ENCODE data around the gene SPATA17. TPM values are rescaled to one million over a fixed set of nuclear protein-coding genes. Genes with fewer than 3 reads are reported as not detected.

SPATA17 gene
- total RNA-seq, 4 donors from 2014 or later: 0.42 to 0.69 (median 0.48) TPM

DNA sequence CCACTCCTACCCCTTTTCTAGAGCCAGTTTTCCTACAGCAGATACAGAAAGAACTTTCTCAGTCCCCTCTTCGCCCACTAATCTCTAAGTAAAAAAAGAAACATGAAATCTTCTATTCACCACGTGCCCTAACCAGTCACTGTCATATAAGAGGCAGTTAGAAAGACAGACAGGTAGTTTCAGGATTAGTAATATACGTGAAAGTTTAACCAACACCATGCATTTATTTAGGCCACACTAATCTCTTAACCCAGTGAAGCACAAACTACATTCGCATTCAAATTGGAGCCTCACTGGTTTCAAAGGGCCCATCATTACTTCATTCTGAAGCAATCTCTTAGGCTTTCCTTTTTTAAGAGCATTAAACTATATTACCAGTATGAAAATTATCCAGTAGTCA lies 10.3 kb upstream of the SPATA17 start:
- Histone ChIP-seq H3K27me3 (no peaks in the 10 kb centered on the region), H3K36me3 (peaks cover 3 to 19% (median 11%) of the 10 kb centered on the region in 4 donors), H3K4me1 (no peaks in the 10 kb centered on the region), H3K27ac (replicated peaks in 1 of 4) (no peak overlapping the region), H3K4me3 (no peak overlapping the region), H3K9me3 (no peaks in the 10 kb centered on the region)
- intact Hi-C loops (cut with DNase I): no loop called here
- WGBS: 94% methylated on average over 4 of the region's 4 CpGs
- DNase-seq (ENCODE audit: extremely low spot score): no peak
- TF ChIP-seq CTCF (IDR thresholded peaks at IDR 0.05): no peak
- TF ChIP-seq POLR2AphosphoS5 (IDR thresholded peaks at IDR 0.05): no peak
- no peak for TF ChIP-seq POLR2A (IDR thresholded peaks at IDR 0.05; ENCODE audit: low read depth)
- no peak for TF ChIP-seq EP300 (IDR thresholded peaks at IDR 0.05)

DNA sequence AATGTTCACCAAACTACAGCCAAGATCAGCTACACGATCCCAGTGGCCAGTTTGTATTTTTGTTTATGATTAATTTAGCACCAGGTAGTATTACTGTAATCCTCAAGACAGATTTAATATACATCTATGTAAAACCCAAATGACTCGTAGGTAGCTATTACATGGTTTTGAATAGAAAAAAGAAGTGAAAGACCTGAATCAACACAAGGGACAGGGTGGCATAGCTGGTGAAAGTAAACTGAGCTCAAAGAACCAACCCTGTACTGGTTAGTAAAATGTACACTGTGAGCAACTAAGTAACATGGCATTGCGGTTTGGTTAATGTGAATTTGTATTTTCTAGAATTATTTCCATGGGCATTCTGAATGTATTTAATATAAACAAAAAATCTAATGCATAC lies 9.1 kb upstream of the SPATA17 start:
- 88% methylated on average over 3 of the region's 3 CpGs for WGBS
- intact Hi-C loops (cut with DNase I): no loop called here
- H3K9me3 ChIP-seq: no peaks in the 10 kb centered on the region
- no peak for DNase-seq (ENCODE audit: extremely low spot score)
- TF ChIP-seq CTCF (IDR thresholded peaks at IDR 0.05) (no peak), POLR2AphosphoS5 (IDR thresholded peaks at IDR 0.05) (no peak), POLR2A (IDR thresholded peaks at IDR 0.05; ENCODE audit: low read depth) (no peak), EP300 (IDR thresholded peaks at IDR 0.05) (no peak)
- no peak overlapping the region for H3K4me3 ChIP-seq
- H3K36me3 ChIP-seq: peaks cover 3 to 19% (median 11%) of the 10 kb centered on the region in 4 donors
- H3K27me3 ChIP-seq: no peaks in the 10 kb centered on the region
- no peak overlapping the region for H3K27ac ChIP-seq (replicated peaks in 1 of 4)
- peaks cover 0 to 8% (median under 1%) of the 10 kb centered on the region in 4 donors for H3K4me1 ChIP-seq

- no peak for DNase-seq (ENCODE audit: extremely low spot score)
- H3K4me1 ChIP-seq: peaks cover 6 to 41% (median 32%) of the 10 kb centered on the region in 4 donors
- no peak overlapping the region for H3K27ac ChIP-seq (replicated peaks in 1 of 4)
- WGBS: 91% methylated on average over 2 of the region's 2 CpGs
- intact Hi-C loops (cut with DNase I): loop anchor here (5.0 kb wide), 1 partner anchor 594 kb away; no protein-coding TSS in a partner anchor
- H3K27me3 ChIP-seq: no peaks in the 10 kb centered on the region
- no peak overlapping the region for H3K4me3 ChIP-seq
- no peaks in the 10 kb centered on the region for H3K36me3 ChIP-seq
- H3K9me3 ChIP-seq: no peaks in the 10 kb centered on the region
- no peak for TF ChIP-seq POLR2AphosphoS5 (IDR thresholded peaks at IDR 0.05)
- TF ChIP-seq EP300 (IDR thresholded peaks at IDR 0.05): no peak
- TF ChIP-seq CTCF (IDR thresholded peaks at IDR 0.05): no peak
- TF ChIP-seq POLR2A (IDR thresholded peaks at IDR 0.05; ENCODE audit: low read depth): no peak
These were observed 4.8 kb upstream of the SPATA17 start for GRCh38 chr1:217626321-217626720.

GRCh38 chr1:217627431-217627830 lies 3.7 kb upstream of the SPATA17 start:
- no peaks in the 10 kb centered on the region for H3K9me3 ChIP-seq
- H3K4me1 ChIP-seq: peaks cover 10 to 48% (median 38%) of the 10 kb centered on the region in 4 donors
- no peaks in the 10 kb centered on the region for H3K27me3 ChIP-seq
- no peak for TF ChIP-seq POLR2AphosphoS5 (IDR thresholded peaks at IDR 0.05)
- no peak for TF ChIP-seq POLR2A (IDR thresholded peaks at IDR 0.05; ENCODE audit: low read depth)
- no peak for TF ChIP-seq EP300 (IDR thresholded peaks at IDR 0.05)
- no peak for TF ChIP-seq CTCF (IDR thresholded peaks at IDR 0.05)
- no peak overlapping the region for H3K4me3 ChIP-seq
- no peak overlapping the region for H3K27ac ChIP-seq (replicated peaks in 1 of 4)
- intact Hi-C loops (cut with DNase I): loop anchor here (5.0 kb wide), 1 partner anchor 595 kb away; no protein-coding TSS in a partner anchor
- WGBS: 25% methylated on average over 3 of the region's 3 CpGs
- no peak for DNase-seq (ENCODE audit: extremely low spot score)
- H3K36me3 ChIP-seq: no peaks in the 10 kb centered on the region

GRCh38 chr1:217642455-217642854 lies 11.3 kb downstream of the SPATA17 start:
- Histone ChIP-seq H3K4me1 (no peaks in the 10 kb centered on the region), H3K4me3 (no peak overlapping the region), H3K27ac (replicated peaks in 1 of 4) (no peak overlapping the region), H3K9me3 (no peaks in the 10 kb centered on the region), H3K27me3 (no peaks in the 10 kb centered on the region), H3K36me3 (no peaks in the 10 kb centered on the region)
- intact Hi-C loops (cut with DNase I): no loop called here
- no peak for DNase-seq (ENCODE audit: extremely low spot score)
- 64% methylated on average over 6 of the region's 6 CpGs for WGBS
- TF ChIP-seq POLR2AphosphoS5 (IDR thresholded peaks at IDR 0.05) (no peak), POLR2A (IDR thresholded peaks at IDR 0.05; ENCODE audit: low read depth) (no peak), EP300 (IDR thresholded peaks at IDR 0.05) (no peak), CTCF (IDR thresholded peaks at IDR 0.05) (no peak)
